ENCODE measurements around the gene ANKMY1.

The ANKMY1 gene

GRCh38 chr2:240455647-240456446 lies 101.9 kb downstream of the ANKMY1 start:
- DNase-seq: no peak

DNA sequence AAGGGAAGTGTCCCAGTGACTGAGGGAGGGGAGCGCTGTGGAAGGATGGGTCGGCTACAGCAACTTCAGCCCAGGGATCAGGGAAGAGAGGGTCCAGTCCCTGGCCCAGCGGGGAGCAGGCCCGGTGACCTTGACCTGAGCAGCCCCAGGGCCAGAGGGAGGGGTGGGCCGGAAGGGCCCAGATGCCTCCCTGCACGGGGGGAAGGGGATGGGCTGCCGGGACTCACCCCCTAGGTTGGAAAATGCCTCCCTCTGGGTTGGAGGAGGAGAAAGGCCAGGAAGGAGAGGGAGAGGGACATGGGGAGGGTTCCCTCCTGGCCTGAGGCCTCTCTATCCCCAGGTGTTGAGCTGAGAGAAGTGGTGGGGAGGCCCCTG lies 102.5 kb downstream of the ANKMY1 start:
- no peak for DNase-seq

DNA sequence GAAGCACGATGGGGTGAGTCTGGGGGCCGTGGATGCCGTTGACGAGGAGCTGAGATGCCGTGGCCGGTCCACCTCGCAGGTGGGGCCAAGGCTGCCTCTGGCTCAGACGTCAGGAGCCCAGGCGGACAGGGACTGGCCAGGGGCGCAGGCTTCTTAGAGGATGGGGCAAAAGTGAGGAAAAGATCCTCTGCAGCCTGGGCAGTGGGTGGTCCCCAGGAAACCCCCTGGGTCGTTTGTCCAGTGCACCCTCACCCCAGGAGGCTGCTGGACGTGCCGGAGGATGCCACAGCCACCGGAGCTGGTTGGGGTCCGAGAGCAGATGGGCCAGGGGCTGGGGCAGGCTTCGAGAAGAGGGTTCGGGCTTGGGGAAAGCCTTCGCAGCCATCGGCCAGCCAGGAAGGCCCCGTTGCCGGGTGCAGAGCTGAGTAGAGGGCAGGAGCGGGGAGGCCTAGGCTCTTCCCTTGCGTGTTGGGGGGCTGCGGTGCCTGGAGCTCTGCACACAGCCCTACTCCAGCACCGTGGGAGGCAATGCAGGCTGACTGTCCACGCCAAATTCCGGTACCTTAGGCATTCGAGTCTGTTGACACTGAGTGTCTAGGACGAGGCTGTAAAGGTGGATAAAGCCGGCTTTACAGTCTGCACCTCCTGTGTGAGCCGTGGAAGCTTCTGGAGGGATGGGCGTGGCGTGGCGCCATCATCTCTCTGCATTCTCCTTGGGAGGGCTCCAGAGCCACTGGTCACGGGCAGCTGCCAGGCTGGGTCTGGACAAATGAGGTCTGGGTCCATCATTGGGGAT lies 103.5 kb downstream of the ANKMY1 start:
- DNase-seq: no peak

- DNase-seq: no peak
Measured at GRCh38 chr2:240453461-240454105, 104.2 kb downstream of the ANKMY1 start.

GRCh38 chr2:240452462-240453256 lies 105.1 kb downstream of the ANKMY1 start:
- DNase-seq: no peak

DNA sequence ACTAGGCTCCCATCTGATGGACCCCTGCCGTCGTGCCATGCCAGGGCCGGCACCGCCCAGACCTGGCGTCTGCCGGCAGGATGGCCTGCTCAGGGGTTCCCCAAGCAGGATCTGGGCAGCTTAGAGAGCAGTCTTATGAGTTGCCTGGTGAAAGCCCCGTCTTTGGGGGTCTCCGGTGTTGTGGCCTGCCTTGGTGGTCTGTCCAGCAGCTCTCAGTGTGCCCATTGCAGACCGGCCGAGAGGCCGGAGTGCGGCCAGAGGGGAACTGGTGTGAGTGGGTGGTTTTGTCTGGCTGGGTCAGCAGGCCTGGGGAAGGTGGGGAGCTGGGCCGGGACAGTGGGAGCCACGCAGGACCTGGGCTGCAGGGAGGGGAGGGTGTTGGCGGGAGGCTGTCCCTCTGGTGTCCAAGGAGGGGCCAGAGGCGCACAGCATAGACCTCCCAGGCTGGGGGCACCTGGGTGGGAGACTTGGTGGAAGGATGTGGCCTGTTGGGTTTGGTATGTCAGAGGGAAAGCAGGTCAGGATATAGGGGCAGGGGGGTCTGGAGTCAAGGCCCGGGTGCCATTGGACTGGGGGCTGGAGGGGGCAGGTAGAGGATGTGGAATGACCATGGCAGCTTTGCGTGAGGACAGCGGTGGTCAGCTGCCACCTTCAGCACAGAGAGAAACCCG lies 105.9 kb downstream of the ANKMY1 start:
- DNase-seq: no peak

DNA sequence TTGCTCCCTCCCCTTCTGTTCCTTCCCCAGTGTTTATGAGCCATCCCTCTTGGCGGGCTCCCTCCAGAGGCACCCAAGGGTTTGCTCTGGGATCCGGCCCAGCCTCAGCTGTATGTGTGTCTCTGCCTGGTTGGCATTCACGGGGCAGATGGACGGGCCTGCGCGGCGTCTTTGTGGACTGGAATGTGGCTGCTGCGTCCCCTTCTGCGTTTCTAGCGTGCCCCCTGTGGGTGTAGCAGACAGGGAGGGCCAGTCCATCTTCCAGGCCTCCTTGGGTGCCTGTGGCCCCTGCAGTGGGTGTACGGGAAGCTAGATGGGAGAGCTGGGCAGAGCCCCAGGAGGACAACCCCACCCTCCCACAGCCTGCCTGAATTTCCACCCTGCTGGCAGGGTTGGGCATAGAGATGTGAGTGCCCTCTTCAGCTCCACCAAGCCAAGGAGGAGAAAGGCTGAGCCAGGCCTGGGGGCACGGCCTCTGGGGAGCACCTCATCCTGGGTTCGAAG lies 106.6 kb downstream of the ANKMY1 start:
- no peak for DNase-seq

- no peak for DNase-seq
Measured at GRCh38 chr2:240450532-240451107, 107.2 kb downstream of the ANKMY1 start.

DNA sequence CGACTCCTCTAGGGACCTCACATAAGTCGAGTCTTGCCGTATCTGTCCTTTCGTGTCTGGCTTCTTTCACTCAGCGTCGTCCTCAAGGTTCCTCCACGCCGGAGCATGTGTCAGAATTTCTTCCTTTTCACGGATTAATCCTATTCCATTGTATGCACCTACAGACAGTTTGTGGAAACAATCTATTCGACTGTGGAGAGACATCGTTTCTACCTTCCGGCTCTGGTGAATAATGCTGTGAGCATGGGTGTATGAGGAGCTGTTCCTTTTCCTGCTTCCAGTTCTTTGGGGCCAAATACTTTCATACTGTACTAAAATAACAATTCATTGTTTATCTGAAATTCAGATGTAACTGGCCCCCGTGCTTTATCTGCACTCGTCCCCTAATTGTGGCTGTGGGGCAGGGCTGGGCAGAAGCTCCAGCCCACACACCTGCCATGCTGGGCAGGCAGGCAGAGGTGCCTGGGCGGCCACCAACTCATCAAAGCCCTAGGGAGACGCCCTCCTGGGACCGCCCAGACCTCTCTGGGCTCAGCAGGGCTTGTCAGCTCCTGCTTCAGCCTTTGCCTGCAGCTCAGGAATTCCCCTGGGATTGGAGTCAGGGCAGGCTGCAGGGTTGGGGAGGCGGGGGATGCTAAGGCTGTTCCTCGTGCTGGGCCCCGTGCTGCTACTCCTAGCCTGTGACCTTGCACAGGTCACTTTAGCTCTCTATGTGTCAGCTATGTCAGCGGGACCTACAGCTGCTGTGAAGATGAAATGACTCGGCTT lies 107.8 kb downstream of the ANKMY1 start:
- DNase-seq: no peak

GRCh38 chr2:240448387-240449274 lies 109.2 kb downstream of the ANKMY1 start:
- DNase-seq: no peak

DNA sequence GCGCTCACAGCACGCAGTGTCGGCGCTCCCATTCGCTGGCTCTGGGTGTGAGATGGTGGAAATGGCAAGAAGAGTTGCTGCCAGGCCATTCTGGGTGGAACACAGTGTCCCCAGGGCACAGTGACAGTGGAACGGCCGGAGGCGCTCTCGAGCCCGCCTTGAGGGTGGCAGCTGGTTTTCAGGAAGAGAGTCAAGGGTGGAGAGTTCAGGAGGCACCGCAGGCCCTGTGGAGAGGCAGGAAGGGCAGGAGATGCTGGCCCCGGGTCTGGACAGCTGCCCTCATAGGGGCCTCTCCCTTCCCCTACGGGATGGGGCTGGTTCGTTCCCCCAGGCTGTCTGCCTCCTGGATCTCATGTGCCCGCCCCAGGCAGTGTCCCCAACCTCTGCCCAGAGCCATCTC lies 109.9 kb downstream of the ANKMY1 start:
- DNase-seq: no peak

DNA sequence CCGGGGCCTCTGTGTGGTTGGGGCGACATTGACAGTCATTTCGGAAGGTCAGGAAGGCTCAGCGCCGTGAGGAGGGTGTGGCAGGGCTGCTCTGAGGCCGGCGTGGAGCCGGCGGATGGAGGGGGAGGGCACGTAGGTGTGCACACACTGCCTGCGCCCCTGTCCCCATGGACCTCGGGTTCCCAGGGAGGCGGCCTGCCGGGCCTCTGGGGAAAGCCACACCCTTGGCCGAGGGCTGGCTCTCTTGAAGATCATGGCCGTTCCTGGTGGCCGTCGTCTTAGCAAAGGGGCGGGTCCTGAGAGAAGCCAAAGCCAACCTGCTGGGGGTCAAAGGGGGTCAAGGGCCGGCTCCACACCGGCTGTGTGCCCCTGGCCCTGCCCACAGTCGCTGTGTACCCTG lies 110.5 kb downstream of the ANKMY1 start:
- DNase-seq: no peak

DNA sequence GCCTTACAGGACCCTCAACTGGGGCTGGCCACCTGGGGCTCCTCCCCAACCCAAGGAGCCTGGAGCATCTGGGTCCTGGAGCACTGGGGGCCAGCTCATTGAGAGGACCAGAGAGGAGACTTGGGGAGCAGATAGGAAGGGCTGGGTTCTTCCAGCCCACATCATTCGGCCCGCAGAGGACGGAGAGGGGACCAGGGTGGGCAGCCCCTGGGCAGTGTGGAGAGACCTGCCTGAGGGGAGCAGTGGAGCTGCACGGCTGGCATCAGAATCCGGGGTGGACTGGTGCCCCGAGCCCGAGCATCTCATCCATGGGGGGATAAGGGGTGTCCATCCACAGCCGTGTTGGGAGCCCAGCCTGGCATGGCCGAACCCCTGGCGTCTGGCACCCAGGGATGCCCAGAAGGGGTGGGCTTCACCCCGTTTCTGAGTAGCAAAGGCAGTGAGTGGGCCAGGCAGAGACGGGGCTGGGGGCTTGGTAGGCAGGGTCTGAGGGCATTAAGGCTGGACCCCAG lies 111.1 kb downstream of the ANKMY1 start:
- no peak for DNase-seq

- DNase-seq: no peak
Measured at GRCh38 chr2:240445961-240446663, 111.7 kb downstream of the ANKMY1 start.

DNA sequence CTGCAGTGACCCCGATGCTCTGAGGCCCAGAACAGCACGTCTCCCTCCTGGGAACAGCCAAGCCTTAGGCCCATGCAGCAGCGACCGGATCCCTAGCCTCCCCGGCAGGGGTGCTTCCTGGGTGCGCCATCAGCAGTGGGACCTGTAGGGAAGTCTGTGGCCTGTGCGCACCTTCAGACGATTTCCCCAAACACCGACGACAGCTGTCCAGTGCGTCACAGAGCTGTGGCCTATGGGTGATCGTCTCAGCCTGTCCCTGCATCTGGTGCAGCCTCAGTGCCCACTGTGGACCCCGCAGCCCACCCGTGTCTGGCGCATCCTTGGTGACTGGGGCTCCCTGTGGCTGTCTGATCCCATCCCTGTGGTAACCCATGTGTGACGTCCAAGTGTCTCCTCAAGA lies 113.3 kb downstream of the ANKMY1 start:
- no peak for DNase-seq

- DNase-seq: no peak
Measured at GRCh38 chr2:240443891-240444301, 113.9 kb downstream of the ANKMY1 start.

DNA sequence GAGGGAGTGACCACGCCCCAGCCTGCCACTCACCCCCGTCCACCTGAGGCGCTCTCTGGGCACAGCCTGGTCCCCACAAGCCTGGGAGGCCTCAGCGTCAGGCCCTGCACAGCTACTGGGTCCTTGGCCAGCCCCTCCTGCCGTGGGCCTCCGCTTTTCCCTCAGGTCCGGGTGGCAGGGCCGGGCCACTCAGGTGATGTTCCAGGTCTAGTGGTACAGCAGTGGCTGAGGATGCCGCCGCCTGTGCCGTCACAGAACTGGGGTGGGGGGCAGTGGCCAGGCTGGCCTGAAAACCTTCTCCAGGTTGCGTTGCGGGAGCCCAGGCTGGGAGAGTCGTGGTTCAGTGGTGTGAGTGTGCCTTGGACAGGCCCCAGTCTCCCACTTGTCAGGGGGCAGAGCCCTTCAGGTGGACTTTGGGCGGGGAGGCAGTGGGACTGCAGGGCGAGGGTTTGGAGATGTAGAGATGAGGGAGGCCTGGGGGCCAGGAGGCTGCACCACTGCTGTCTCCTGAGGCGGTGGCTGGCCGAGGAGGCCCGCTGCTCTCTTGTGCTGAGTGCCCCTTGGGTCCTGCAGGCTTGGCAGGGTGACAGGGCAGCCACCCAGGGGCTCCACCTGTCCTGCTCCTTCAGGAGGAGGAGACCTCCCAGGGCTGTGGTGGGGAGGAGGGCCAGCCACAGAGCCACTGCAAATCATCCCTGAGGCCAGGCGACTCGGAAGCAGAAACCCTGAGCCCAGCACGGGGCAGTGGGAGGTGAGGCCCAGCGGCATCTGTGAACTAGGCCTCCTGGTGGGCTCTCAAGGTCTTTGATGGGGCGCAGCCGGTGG lies 114.7 kb downstream of the ANKMY1 start:
- DNase-seq: no peak

DNA sequence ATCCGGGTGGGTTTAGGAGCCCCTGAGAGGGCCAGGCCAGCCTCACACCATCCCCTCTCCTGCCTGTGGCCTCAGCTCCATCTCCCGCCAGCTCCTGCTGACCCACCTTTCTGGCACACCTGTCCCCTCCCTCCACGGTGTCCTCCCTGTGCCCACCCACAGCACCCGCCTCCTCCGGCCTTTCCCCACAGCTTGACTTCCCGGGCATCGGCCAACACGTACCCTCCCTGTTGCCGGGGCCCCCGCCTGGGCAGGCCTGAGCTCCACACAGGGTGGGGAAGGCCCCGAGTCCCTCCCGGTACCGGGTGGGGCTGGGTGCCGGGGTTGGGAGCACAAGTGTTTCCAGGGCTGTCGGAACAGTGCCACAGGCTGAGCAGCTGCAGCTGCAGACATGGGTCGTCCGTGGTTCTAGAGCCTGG lies 115.8 kb downstream of the ANKMY1 start:
- no peak for DNase-seq
